Tibial artery (tissue), 4 donors: ENCODE data around the gene ACTL8.

Source experiments
- DNase-seq, 2 donors: peaks; one replicate each; pipeline ENCODE4 v3.0.0-alpha.2; 2019
- H3K27ac ChIP-seq, 2 donors: fragments of 200-600 bp; sonication (generic) in 1 of 2; 1 replicate in 1 of 2; 2 replicates in 1 of 2; pipeline ENCODE4 v1.5.1; 2018 to 2019; ENCODE audit warnings: mild to moderate bottlenecking in 1 of 2
- H3K27me3 ChIP-seq, 2 donors: fragments of 200-600 bp; sonication (generic) in 1 of 2; one replicate each; pipeline versions ENCODE4 v1.5.1 to v1.6.0; 2016 to 2019
- H3K36me3 ChIP-seq, 3 donors: fragments of 200-600 bp; sonication (generic) in 2 of 3; one replicate each; pipeline ENCODE4 v1.5.1; 2016 to 2019; ENCODE audit warnings: mild to moderate bottlenecking in 2 of 3
- H3K4me1 ChIP-seq, 4 donors: fragments of 200-600 bp; sonication (generic) in 2 of 4; 1 replicate in 3 of 4; 2 replicates in 1 of 4; pipeline ENCODE4 v1.5.1; 2016 to 2019
- H3K4me3 ChIP-seq, 2 donors: fragments of 200-600 bp; sonication (generic) in 1 of 2; 1 replicate in 1 of 2; 2 replicates in 1 of 2; pipeline ENCODE4 v1.5.1; 2018 to 2019; ENCODE audit warnings: mild to moderate bottlenecking in 2 of 2
- H3K9me3 ChIP-seq, 3 donors: fragments of 200-600 bp; sonication (generic) in 1 of 3; one replicate each; pipeline ENCODE4 v1.5.1; 2016 to 2019
- intact Hi-C: fragments of 100-400 bp; cut with DNase I; formaldehyde crosslinking; loops from one replicate; pipeline ENCODE4 v1.15.0; 2023; ENCODE audit warnings: low total_unique reads
- TF ChIP-seq, protein P1 (sequence below), 2 experiments: fragments of 200-600 bp in 1 of 2; fragments of 450-650 bp in 1 of 2; IDR thresholded peaks; one replicate each; pipeline ENCODE4 v1.5.1; 2017 to 2019; ENCODE audit warnings: antibody characterized with exemption in 2 of 2, mild to moderate bottlenecking in 1 of 2, moderate library complexity in 1 of 2

Gene ACTL8

DNA sequence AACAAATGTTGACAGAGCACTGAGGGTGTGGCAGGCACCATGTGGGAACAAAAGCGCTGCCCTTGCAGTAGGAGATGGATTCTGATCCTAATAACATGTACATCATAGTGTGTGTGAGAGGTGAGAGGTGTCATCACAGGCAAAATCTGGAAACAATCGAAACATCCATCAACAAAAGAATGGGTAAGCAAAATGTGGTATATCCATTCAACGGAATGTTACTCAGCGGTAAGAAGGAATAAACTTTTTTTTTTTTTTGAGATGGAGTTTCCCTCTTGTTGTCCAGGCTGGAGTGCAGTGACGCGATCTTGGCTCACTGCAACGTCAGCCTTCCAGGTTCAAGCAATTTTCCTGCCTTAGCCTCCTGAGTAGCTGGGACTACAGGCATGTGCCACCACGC, 112.3 kb downstream of the ACTL8 start:
- H3K27me3 ChIP-seq, result peaks cover 0 to 4% of the 10 kb centered on the region in 2 donors
- no peak overlapping the region for H3K27ac ChIP-seq
- H3K9me3 ChIP-seq, result no peaks in the 10 kb centered on the region
- DNase-seq, result no peak
- TF ChIP-seq, protein P1, sequence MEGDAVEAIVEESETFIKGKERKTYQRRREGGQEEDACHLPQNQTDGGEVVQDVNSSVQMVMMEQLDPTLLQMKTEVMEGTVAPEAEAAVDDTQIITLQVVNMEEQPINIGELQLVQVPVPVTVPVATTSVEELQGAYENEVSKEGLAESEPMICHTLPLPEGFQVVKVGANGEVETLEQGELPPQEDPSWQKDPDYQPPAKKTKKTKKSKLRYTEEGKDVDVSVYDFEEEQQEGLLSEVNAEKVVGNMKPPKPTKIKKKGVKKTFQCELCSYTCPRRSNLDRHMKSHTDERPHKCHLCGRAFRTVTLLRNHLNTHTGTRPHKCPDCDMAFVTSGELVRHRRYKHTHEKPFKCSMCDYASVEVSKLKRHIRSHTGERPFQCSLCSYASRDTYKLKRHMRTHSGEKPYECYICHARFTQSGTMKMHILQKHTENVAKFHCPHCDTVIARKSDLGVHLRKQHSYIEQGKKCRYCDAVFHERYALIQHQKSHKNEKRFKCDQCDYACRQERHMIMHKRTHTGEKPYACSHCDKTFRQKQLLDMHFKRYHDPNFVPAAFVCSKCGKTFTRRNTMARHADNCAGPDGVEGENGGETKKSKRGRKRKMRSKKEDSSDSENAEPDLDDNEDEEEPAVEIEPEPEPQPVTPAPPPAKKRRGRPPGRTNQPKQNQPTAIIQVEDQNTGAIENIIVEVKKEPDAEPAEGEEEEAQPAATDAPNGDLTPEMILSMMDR (IDR thresholded peaks at IDR 0.05), result no peak
- intact Hi-C loops, result no loop called here
- H3K4me3 ChIP-seq, result no peak overlapping the region
- no peaks in the 10 kb centered on the region for H3K36me3 ChIP-seq
- H3K4me1 ChIP-seq, result no peaks in the 10 kb centered on the region

- Histone ChIP-seq H3K27ac (no peak overlapping the region), H3K27me3 (peaks cover 0 to 7% of the 10 kb centered on the region in 2 donors), H3K4me3 (no peak overlapping the region), H3K9me3 (no peaks in the 10 kb centered on the region), H3K4me1 (peaks cover 0 to 8% (median 0%) of the 10 kb centered on the region in 4 donors), H3K36me3 (no peaks in the 10 kb centered on the region)
- no peak for DNase-seq
- TF ChIP-seq, protein P1 (IDR thresholded peaks at IDR 0.05), result no peak
- intact Hi-C loops, result no loop called here
Measured at GRCh38 chr1:17869815-17870214, 114.7 kb downstream of the ACTL8 start.

DNA sequence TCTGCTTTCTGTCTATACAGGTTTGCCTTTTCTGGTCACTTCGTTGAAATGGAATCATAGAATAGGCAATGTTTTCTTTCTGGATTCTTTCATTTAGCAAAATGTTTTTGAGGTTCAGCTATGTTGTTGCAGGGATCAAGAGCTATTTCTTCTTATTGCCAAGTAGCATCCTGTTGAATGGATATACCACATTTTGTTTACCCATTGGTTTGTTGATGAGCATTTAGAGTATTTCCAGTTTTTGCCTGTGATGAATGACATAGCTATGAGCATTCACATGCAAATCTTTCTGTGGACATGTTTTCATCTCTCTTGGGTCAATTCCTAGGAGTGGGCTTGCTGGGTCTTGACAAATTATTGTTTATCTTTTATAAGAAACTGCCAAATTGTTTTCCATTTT, 115.5 kb downstream of the ACTL8 start:
- no peak for DNase-seq
- H3K9me3 ChIP-seq, result no peaks in the 10 kb centered on the region
- H3K4me3 ChIP-seq, result no peak overlapping the region
- TF ChIP-seq, protein P1 (IDR thresholded peaks at IDR 0.05), result no peak
- no peak overlapping the region for H3K27ac ChIP-seq
- no peaks in the 10 kb centered on the region for H3K36me3 ChIP-seq
- intact Hi-C loops, result no loop called here
- H3K27me3 ChIP-seq, result peaks cover 0 to 7% of the 10 kb centered on the region in 2 donors
- H3K4me1 ChIP-seq, result peaks cover 0 to 10% (median 0%) of the 10 kb centered on the region in 4 donors

DNA sequence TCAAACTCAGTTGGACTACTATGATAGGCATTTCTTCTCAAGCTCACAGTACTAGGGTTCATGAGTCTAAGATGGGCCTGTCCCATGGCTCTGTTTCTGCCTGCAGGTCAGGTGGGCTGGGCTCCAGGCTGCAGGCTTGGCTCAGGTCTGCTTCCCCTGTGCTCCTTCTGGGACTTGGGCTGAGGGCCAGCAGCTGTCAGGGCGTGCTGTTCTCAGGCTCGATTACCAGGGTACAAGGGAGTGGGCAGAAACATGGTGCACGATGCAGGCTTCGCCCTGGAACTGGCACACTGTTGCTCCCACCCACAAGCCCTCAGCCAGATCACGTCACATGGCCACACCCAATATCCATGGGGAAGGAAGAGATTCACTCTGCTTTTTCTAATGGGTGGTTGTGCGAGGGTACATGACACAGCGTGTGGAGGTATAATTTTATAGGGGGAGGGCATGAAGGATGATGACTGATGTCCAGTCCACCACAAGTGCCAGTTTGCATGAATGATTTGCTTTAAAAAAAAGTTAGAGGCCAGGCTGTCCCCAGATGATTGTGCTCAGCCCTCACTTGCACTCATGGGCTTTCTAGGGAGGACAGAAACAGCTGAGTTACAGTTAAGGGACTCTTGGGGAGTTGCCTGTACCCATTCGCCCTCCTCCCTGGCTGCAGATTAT, 118.0 kb downstream of the ACTL8 start:
- H3K9me3 ChIP-seq, result no peaks in the 10 kb centered on the region
- no peaks in the 10 kb centered on the region for H3K36me3 ChIP-seq
- intact Hi-C loops, result no loop called here
- H3K4me3 ChIP-seq, result no peak overlapping the region
- peaks cover 0 to 10% (median 0%) of the 10 kb centered on the region in 4 donors for H3K4me1 ChIP-seq
- TF ChIP-seq, protein P1 (IDR thresholded peaks at IDR 0.05), result no peak
- no peak for DNase-seq
- no peak overlapping the region for H3K27ac ChIP-seq
- H3K27me3 ChIP-seq, result peaks cover 0 to 6% of the 10 kb centered on the region in 2 donors

- H3K36me3 ChIP-seq, result no peaks in the 10 kb centered on the region
- TF ChIP-seq, protein P1 (IDR thresholded peaks at IDR 0.05), result no peak
- intact Hi-C loops, result no loop called here
Measured at GRCh38 chr1:17874231-17874630, 119.1 kb downstream of the ACTL8 start.

More at GRCh38 chr1:17874231-17874630, 119.1 kb downstream of the ACTL8 start:
- Histone ChIP-seq H3K27me3 (peaks cover 0 to 10% of the 10 kb centered on the region in 2 donors), H3K9me3 (no peaks in the 10 kb centered on the region), H3K27ac (no peak overlapping the region), H3K4me3 (no peak overlapping the region), H3K4me1 (peaks cover 0 to 10% (median 0%) of the 10 kb centered on the region in 4 donors)
- DNase-seq, result no peak
